ENCODE data around the gene PACRG. TPM values are rescaled to one million over a fixed set of nuclear protein-coding genes. Genes with fewer than 3 reads are reported as not detected.

The PACRG gene
- total and polyA plus RNA-seq, 2 of the 4 experiments (the other 2 are of a cell fraction): not detected

DNA sequence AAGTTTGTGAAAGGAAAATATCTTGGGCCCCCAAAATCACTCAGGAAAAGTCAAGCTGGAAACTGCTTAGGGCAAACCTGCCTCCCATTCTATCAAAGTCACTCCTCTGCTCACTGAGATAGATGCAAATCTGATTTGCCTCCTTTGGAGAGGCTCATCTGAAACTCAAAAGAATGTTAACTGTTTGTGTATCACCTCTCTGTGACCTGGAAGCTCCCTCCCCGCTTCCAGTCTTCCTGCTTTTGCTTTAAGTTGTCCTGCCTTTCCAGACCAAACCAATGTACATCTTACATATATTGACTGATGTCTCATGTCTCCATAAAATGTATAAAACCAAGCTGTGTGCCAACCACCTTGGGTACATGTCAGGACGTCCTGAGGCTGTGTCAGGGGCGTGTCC lies 355.4 kb downstream of the PACRG start:
- no peak overlapping the region for H2BK15ac ChIP-seq (ENCODE audit: low read depth, low read length)
- no peak for ATAC-seq (ENCODE audit: low read depth)
- no peak overlapping the region for H4K91ac ChIP-seq (ENCODE audit: insufficient read depth, low read depth, low read length)
- no peak overlapping the region for H4K8ac ChIP-seq (ENCODE audit: low read depth in 2 of 2, low read length in 2 of 2)
- no peak overlapping the region for H3K18ac ChIP-seq (ENCODE audit: low read depth, low read length)
- H3K36me3 ChIP-seq (ENCODE audit: control insufficient read depth, insufficient read depth, low read length): no peaks in the 10 kb centered on the region
- no peak overlapping the region for H4K5ac ChIP-seq (ENCODE audit: low read depth, low read length)
- H3K9me3 ChIP-seq (ENCODE audit: control insufficient read depth, insufficient read depth, low read length): peaks cover 21% of the 10 kb centered on the region
- H3K56ac ChIP-seq (ENCODE audit: extremely low read depth, insufficient read depth, low read length): no peak overlapping the region
- TF ChIP-seq MAFK (IDR thresholded peaks at IDR 0.05; ENCODE audit: low read depth, low read length) (no peak), RAD21 (IDR thresholded peaks at IDR 0.05; ENCODE audit: low read length) (no peak), SMC3 (IDR thresholded peaks at IDR 0.05; ENCODE audit: low read depth, low read length) (no peak), NFE2L2 (IDR thresholded peaks at IDR 0.05; ENCODE audit: low read depth, low read length) (no peak), RCOR1 (IDR thresholded peaks at IDR 0.05; ENCODE audit: insufficient replicate concordance, low read length) (no peak), CEBPB (IDR thresholded peaks at IDR 0.05; ENCODE audit: low read depth, low read length) (no peak), MAZ (IDR thresholded peaks at IDR 0.05; ENCODE audit: borderline replicate concordance, low read depth, low read length) (no peak), FOS (IDR thresholded peaks at IDR 0.05; ENCODE audit: low read depth, low read length) (no peak), POLR2A (IDR thresholded peaks at IDR 0.05; ENCODE audit: low read depth, low read length) (no peak), CHD1 (IDR thresholded peaks at IDR 0.05; ENCODE audit: low read depth, low read length) (no peak), BHLHE40 (IDR thresholded peaks at IDR 0.05; ENCODE audit: low read depth, low read length) (no peak), MXI1 (IDR thresholded peaks at IDR 0.05; ENCODE audit: borderline replicate concordance, low read depth, low read length) (no peak), RFX5 (IDR thresholded peaks at IDR 0.05; ENCODE audit: low read depth, low read length) (no peak)
- TF ChIP-seq, protein P1, sequence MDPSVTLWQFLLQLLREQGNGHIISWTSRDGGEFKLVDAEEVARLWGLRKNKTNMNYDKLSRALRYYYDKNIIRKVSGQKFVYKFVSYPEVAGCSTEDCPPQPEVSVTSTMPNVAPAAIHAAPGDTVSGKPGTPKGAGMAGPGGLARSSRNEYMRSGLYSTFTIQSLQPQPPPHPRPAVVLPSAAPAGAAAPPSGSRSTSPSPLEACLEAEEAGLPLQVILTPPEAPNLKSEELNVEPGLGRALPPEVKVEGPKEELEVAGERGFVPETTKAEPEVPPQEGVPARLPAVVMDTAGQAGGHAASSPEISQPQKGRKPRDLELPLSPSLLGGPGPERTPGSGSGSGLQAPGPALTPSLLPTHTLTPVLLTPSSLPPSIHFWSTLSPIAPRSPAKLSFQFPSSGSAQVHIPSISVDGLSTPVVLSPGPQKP (IDR thresholded peaks at IDR 0.05; ENCODE audit: borderline replicate concordance, low read depth, low read length): no peak
- TF ChIP-seq, protein P2, sequence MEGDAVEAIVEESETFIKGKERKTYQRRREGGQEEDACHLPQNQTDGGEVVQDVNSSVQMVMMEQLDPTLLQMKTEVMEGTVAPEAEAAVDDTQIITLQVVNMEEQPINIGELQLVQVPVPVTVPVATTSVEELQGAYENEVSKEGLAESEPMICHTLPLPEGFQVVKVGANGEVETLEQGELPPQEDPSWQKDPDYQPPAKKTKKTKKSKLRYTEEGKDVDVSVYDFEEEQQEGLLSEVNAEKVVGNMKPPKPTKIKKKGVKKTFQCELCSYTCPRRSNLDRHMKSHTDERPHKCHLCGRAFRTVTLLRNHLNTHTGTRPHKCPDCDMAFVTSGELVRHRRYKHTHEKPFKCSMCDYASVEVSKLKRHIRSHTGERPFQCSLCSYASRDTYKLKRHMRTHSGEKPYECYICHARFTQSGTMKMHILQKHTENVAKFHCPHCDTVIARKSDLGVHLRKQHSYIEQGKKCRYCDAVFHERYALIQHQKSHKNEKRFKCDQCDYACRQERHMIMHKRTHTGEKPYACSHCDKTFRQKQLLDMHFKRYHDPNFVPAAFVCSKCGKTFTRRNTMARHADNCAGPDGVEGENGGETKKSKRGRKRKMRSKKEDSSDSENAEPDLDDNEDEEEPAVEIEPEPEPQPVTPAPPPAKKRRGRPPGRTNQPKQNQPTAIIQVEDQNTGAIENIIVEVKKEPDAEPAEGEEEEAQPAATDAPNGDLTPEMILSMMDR (conservative IDR thresholded peaks at IDR 0.05; ENCODE audit: low read depth, low read length): no peak
- TF ChIP-seq, protein P3, sequence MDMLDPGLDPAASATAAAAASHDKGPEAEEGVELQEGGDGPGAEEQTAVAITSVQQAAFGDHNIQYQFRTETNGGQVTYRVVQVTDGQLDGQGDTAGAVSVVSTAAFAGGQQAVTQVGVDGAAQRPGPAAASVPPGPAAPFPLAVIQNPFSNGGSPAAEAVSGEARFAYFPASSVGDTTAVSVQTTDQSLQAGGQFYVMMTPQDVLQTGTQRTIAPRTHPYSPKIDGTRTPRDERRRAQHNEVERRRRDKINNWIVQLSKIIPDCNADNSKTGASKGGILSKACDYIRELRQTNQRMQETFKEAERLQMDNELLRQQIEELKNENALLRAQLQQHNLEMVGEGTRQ (IDR thresholded peaks at IDR 0.05; ENCODE audit: low read depth, low read length): no peak
- POLR2A ChIA-PET (ENCODE audit: unreplicated experiment): no interaction called here
- CTCF ChIA-PET: no interaction called here
- intact Hi-C loops (cut with micrococcal nuclease) (no loop called here), dilution Hi-C loops (cut with HindIII; ENCODE audit: low sequenced_read_pairs, unreplicated experiment) (no loop called here), in situ Hi-C loops (cut with MboI; ENCODE audit: low sequenced_read_pairs) (no loop called here)
- no peak overlapping the region for H3K4me3 ChIP-seq (ENCODE audit: insufficient read depth, low read depth, low read length)
- no peak overlapping the region for H2AK9ac ChIP-seq (replicated peaks; ENCODE audit: low read depth, low read length, poor library complexity)
- H3K14ac ChIP-seq (replicated peaks; ENCODE audit: low read depth, low read length): no peak overlapping the region
- H2BK5ac ChIP-seq (ENCODE audit: low read depth, low read length, poor library complexity, severe bottlenecking): no peak overlapping the region
- H3K4me2 ChIP-seq (ENCODE audit: low read depth, low read length): no peak overlapping the region
- no peaks in the 10 kb centered on the region for H3K79me1 ChIP-seq (ENCODE audit: low read depth in 1 of 2, low read length in 2 of 2)
- BruUV-seq (replicated peaks): no TSS peak
- H2BK20ac ChIP-seq (ENCODE audit: low read depth, low read length): no peak overlapping the region
- H3K27me3 ChIP-seq (ENCODE audit: control insufficient read depth, insufficient read depth, low read length): no peaks in the 10 kb centered on the region
- H4K20me1 ChIP-seq (ENCODE audit: insufficient read depth, low read length): no peaks in the 10 kb centered on the region
- H3K4ac ChIP-seq (ENCODE audit: low read depth, low read length): no peak overlapping the region
- H2AK5ac ChIP-seq (ENCODE audit: low read depth, low read length): no peak overlapping the region
- DNase-seq: no peak
- H3K9ac ChIP-seq (ENCODE audit: low read depth, low read length): no peak overlapping the region
- no peak overlapping the region for H3K23ac ChIP-seq (ENCODE audit: low read depth, low read length)
- no peaks in the 10 kb centered on the region for H3K4me1 ChIP-seq (ENCODE audit: control insufficient read depth, insufficient read depth, low read length)
- no CpG with 5 or more reads among the region's 3 CpGs for WGBS, 2 experiments (ENCODE audit: extremely low coverage in 2 of 2, insufficient read length in 1 of 2)
- H2BK120ac ChIP-seq (ENCODE audit: low read depth, low read length): no peak overlapping the region
- H3K9me1 ChIP-seq (ENCODE audit: insufficient read depth, low read length): no peaks in the 10 kb centered on the region
- no peak overlapping the region for H2AFZ ChIP-seq (replicated peaks; ENCODE audit: low read length, poor library complexity)
- no peak overlapping the region for H3K27ac ChIP-seq (ENCODE audit: insufficient read depth, low read length)
